Activated CD8-positive, alpha-beta memory T cell treated with anti-CD3 and anti-CD28 coated beads, Interleukin-2, amount 50 U/mL, for 1 hour (primary cell): ENCODE data around the gene MROH2B.

Source experiments
- DNase-seq: peaks from one replicate; pipeline ENCODE4 v3.0.0-alpha.2; 2020; ENCODE audit errors: extremely low read depth

Gene MROH2B

GRCh38 chr5:40972434-40972833, 98.7 kb downstream of the MROH2B start:
- DNase-seq = no peak

- DNase-seq = no peak
These were observed 108.8 kb downstream of the MROH2B start for GRCh38 chr5:40962207-40962955.

- DNase-seq = no peak
These were observed 111.1 kb downstream of the MROH2B start for GRCh38 chr5:40960037-40960436.

- no peak for DNase-seq
These were observed 112.3 kb downstream of the MROH2B start for GRCh38 chr5:40958811-40959210.

- DNase-seq = no peak
These were observed 114.1 kb downstream of the MROH2B start for GRCh38 chr5:40957048-40957447.

- no peak for DNase-seq
These were observed 115.8 kb downstream of the MROH2B start for GRCh38 chr5:40955313-40955712.
